Testis (tissue), 2 donors: ENCODE measurements around the gene CTPS2.

ENCODE experiments used
- POLR2A ChIP-seq: fragments of 450-650 bp; IDR thresholded peaks from one replicate; pipeline ENCODE4 v1.6.1; 2017; ENCODE audit warnings: antibody characterized with exemption, mild to moderate bottlenecking, moderate library complexity
- TF ChIP-seq, protein P1 (sequence below), 3 experiments: fragments of 450-650 bp in 2 of 3; fragments of 200-600 bp in 1 of 3; sonication (generic) in 1 of 3; IDR thresholded peaks; one replicate each; pipeline ENCODE4 v1.5.1; 2016 to 2019; ENCODE audit warnings: antibody characterized with exemption in 3 of 3, mild to moderate bottlenecking in 2 of 3, moderate library complexity in 1 of 3

GRCh38 chrX:16588266-16588665, 124.2 kb downstream of the CTPS2 start:
- TF ChIP-seq, protein P1, sequence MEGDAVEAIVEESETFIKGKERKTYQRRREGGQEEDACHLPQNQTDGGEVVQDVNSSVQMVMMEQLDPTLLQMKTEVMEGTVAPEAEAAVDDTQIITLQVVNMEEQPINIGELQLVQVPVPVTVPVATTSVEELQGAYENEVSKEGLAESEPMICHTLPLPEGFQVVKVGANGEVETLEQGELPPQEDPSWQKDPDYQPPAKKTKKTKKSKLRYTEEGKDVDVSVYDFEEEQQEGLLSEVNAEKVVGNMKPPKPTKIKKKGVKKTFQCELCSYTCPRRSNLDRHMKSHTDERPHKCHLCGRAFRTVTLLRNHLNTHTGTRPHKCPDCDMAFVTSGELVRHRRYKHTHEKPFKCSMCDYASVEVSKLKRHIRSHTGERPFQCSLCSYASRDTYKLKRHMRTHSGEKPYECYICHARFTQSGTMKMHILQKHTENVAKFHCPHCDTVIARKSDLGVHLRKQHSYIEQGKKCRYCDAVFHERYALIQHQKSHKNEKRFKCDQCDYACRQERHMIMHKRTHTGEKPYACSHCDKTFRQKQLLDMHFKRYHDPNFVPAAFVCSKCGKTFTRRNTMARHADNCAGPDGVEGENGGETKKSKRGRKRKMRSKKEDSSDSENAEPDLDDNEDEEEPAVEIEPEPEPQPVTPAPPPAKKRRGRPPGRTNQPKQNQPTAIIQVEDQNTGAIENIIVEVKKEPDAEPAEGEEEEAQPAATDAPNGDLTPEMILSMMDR (IDR thresholded peaks at IDR 0.05) = no peak
- TF ChIP-seq POLR2A = no peak
